ENCODE data around the gene PFN3. TPM values are rescaled to one million over a fixed set of nuclear protein-coding genes. Genes with fewer than 3 reads are reported as not detected.

PFN3 gene
- total and polyA plus RNA-seq, 2 of the 13 experiments (the other 11 are each of a cell fraction or from before 2014, with no cell fraction given): not detected

DNA sequence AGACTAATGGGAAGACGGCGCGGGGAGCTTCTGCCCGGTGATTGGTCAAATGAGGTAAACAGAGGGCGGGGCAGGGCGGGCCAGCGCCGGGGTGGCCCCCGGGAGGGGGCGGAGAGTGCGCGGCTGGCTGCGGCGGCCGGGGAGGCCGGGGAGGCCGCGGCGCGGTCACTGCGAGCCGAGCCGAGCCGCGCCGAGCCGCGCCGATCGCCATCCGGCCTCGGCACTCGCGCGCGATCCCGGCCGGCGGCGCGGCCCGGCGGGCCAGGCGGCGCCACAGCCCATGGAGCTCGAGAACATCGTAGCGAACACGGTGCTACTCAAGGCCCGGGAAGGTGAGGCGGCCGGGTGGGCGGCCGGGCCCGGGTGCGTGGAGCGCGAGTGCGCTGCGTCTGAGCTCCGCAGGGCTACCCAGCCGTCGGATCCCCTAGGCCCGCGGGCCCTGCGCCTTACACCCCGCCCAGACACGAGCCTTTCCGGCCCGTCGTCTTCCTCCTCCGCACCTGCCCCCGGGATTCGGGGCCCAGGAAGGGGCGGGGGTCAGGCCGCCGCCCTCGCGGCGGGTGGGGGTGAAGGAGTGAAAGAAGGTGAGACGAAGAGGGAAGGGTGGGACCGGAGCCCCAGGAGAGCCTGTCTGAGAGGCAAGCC lies 26.2 kb upstream of the PFN3 start, which contains the start of gene GRK6 (continued):
- TF ChIP-seq ETV5 (CRISPR knock-in tag; IDR thresholded peaks at IDR 0.05; ENCODE audit: borderline replicate concordance) (peak; percentile 4; the same call in 1 of the 2 replicates), ZNF451 (CRISPR knock-in tag; IDR thresholded peaks at IDR 0.05) (no peak), CEBPB (IDR thresholded peaks at IDR 0.05; ENCODE audit: borderline replicate concordance, low read depth, low read length) (no peak), ZNF30 (CRISPR knock-in tag; IDR thresholded peaks at IDR 0.05) (no peak), ZNF678 (CRISPR knock-in tag; IDR thresholded peaks at IDR 0.05) (no peak), HNRNPLL (IDR thresholded peaks at IDR 0.05; ENCODE audit: low read depth, low read length, poor library complexity, severe bottlenecking) (no peak), ATF7-NPFF (CRISPR knock-in tag; IDR thresholded peaks at IDR 0.05; ENCODE audit: low read depth) (no peak)
- TF ChIP-seq, protein P1, sequence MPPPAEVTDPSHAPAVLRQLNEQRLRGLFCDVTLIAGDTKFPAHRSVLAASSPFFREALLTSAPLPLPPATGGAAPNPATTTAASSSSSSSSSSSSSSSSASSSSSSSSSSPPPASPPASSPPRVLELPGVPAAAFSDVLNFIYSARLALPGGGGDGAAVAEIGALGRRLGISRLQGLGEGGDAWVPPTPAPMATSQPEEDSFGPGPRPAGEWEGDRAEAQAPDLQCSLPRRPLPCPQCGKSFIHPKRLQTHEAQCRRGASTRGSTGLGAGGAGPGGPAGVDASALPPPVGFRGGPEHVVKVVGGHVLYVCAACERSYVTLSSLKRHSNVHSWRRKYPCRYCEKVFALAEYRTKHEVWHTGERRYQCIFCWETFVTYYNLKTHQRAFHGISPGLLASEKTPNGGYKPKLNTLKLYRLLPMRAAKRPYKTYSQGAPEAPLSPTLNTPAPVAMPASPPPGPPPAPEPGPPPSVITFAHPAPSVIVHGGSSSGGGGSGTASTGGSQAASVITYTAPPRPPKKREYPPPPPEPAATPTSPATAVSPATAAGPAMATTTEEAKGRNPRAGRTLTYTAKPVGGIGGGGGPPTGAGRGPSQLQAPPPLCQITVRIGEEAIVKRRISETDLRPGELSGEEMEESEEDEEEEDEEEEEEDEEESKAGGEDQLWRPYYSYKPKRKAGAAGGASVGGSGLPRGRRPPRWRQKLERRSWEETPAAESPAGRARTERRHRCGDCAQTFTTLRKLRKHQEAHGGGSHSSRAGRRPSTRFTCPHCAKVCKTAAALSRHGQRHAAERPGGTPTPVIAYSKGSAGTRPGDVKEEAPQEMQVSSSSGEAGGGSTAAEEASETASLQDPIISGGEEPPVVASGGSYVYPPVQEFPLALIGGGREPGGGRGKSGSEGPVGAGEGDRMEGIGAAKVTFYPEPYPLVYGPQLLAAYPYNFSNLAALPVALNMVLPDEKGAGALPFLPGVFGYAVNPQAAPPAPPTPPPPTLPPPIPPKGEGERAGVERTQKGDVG (CRISPR knock-in tag; IDR thresholded peaks at IDR 0.05; ENCODE audit: borderline replicate concordance): no peak
- TF ChIP-seq, protein P2, sequence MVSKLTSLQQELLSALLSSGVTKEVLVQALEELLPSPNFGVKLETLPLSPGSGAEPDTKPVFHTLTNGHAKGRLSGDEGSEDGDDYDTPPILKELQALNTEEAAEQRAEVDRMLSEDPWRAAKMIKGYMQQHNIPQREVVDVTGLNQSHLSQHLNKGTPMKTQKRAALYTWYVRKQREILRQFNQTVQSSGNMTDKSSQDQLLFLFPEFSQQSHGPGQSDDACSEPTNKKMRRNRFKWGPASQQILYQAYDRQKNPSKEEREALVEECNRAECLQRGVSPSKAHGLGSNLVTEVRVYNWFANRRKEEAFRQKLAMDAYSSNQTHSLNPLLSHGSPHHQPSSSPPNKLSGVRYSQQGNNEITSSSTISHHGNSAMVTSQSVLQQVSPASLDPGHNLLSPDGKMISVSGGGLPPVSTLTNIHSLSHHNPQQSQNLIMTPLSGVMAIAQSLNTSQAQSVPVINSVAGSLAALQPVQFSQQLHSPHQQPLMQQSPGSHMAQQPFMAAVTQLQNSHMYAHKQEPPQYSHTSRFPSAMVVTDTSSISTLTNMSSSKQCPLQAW (CRISPR knock-in tag; IDR thresholded peaks at IDR 0.05): no peak
- TF ChIP-seq, protein P3, sequence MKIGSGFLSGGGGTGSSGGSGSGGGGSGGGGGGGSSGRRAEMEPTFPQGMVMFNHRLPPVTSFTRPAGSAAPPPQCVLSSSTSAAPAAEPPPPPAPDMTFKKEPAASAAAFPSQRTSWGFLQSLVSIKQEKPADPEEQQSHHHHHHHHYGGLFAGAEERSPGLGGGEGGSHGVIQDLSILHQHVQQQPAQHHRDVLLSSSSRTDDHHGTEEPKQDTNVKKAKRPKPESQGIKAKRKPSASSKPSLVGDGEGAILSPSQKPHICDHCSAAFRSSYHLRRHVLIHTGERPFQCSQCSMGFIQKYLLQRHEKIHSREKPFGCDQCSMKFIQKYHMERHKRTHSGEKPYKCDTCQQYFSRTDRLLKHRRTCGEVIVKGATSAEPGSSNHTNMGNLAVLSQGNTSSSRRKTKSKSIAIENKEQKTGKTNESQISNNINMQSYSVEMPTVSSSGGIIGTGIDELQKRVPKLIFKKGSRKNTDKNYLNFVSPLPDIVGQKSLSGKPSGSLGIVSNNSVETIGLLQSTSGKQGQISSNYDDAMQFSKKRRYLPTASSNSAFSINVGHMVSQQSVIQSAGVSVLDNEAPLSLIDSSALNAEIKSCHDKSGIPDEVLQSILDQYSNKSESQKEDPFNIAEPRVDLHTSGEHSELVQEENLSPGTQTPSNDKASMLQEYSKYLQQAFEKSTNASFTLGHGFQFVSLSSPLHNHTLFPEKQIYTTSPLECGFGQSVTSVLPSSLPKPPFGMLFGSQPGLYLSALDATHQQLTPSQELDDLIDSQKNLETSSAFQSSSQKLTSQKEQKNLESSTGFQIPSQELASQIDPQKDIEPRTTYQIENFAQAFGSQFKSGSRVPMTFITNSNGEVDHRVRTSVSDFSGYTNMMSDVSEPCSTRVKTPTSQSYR (CRISPR knock-in tag; IDR thresholded peaks at IDR 0.05; ENCODE audit: borderline replicate concordance): no peak
- TF ChIP-seq, protein P4, sequence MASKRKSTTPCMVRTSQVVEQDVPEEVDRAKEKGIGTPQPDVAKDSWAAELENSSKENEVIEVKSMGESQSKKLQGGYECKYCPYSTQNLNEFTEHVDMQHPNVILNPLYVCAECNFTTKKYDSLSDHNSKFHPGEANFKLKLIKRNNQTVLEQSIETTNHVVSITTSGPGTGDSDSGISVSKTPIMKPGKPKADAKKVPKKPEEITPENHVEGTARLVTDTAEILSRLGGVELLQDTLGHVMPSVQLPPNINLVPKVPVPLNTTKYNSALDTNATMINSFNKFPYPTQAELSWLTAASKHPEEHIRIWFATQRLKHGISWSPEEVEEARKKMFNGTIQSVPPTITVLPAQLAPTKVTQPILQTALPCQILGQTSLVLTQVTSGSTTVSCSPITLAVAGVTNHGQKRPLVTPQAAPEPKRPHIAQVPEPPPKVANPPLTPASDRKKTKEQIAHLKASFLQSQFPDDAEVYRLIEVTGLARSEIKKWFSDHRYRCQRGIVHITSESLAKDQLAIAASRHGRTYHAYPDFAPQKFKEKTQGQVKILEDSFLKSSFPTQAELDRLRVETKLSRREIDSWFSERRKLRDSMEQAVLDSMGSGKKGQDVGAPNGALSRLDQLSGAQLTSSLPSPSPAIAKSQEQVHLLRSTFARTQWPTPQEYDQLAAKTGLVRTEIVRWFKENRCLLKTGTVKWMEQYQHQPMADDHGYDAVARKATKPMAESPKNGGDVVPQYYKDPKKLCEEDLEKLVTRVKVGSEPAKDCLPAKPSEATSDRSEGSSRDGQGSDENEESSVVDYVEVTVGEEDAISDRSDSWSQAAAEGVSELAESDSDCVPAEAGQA (IDR thresholded peaks at IDR 0.05; ENCODE audit: low read depth): no peak
- TF ChIP-seq, protein P4 (CRISPR knock-in tag; IDR thresholded peaks at IDR 0.05; ENCODE audit: borderline replicate concordance): no peak

Measured in HepG2 (cell line).